Neural cell (in vitro differentiated cells): ENCODE results near the gene RBKS.

Experiments
- CTCF ChIP-seq: fragments of 450-650 bp; IDR thresholded peaks from 2 replicates; pipeline ENCODE4 v1.5.1; 2014; ENCODE audit warnings: antibody characterized with exemption, mild to moderate bottlenecking, moderate library complexity; ENCODE audit not compliant: poor library complexity, severe bottlenecking
- EP300 ChIP-seq: fragments of 450-650 bp; conservative IDR thresholded peaks from 2 replicates; pipeline ENCODE4 v1.6.1; 2014; ENCODE audit warnings: antibody characterized with exemption, mild to moderate bottlenecking, moderate library complexity; ENCODE audit not compliant: poor library complexity, severe bottlenecking
- EZH2 ChIP-seq: fragments of 200-600, 300-800 bp; shearing (Covaris generic), sonication (generic); IDR thresholded peaks from 2 replicates; pipeline ENCODE4 v1.6.1; 2014; ENCODE audit warnings: antibody characterized with exemption, low read length, borderline replicate concordance, mild to moderate bottlenecking; ENCODE audit not compliant: insufficient read depth, poor library complexity, severe bottlenecking
- MXI1 ChIP-seq: fragments of 450-650 bp; conservative IDR thresholded peaks from 2 replicates; pipeline ENCODE4 v1.6.1; 2014; ENCODE audit warnings: antibody characterized with exemption, mild to moderate bottlenecking; ENCODE audit not compliant: poor library complexity, severe bottlenecking
- POLR2AphosphoS5 ChIP-seq: IDR thresholded peaks from 2 replicates; pipeline ENCODE4 v1.6.1; 2012
- RAD21 ChIP-seq: fragments of 450-650 bp; conservative IDR thresholded peaks from 2 replicates; pipeline ENCODE4 v1.6.1; 2014; ENCODE audit warnings: antibody characterized with exemption, mild to moderate bottlenecking, moderate library complexity
- REST ChIP-seq: IDR thresholded peaks from 2 replicates; pipeline ENCODE4 v1.6.1; 2012; ENCODE audit warnings: borderline replicate concordance
- SMC3 ChIP-seq: fragments of 450-650 bp; conservative IDR thresholded peaks from 2 replicates; pipeline ENCODE4 v1.6.1; 2014; ENCODE audit warnings: antibody characterized with exemption, mild to moderate bottlenecking, moderate library complexity; ENCODE audit not compliant: poor library complexity
- TAF1 ChIP-seq: IDR thresholded peaks from 2 replicates; pipeline ENCODE4 v1.6.1; 2012; ENCODE audit warnings: low read depth

GRCh38 chr2:27799646-27800010 lies 90.6 kb downstream of the RBKS start:
- TF ChIP-seq CTCF (no peak), EZH2 (no peak), MXI1 (no peak), POLR2AphosphoS5 (no peak), EP300 (no peak), RAD21 (no peak), REST (no peak), TAF1 (no peak), SMC3 (no peak)
